ENCODE measurements around the gene TRAPPC3L. TPM values are rescaled to one million over a fixed set of nuclear protein-coding genes. Genes with fewer than 3 reads are reported as not detected.

The TRAPPC3L gene
- total and polyA plus RNA-seq, 2 of the 13 experiments (the other 11 are each of a cell fraction or from before 2014, with no cell fraction given), result not detected

DNA sequence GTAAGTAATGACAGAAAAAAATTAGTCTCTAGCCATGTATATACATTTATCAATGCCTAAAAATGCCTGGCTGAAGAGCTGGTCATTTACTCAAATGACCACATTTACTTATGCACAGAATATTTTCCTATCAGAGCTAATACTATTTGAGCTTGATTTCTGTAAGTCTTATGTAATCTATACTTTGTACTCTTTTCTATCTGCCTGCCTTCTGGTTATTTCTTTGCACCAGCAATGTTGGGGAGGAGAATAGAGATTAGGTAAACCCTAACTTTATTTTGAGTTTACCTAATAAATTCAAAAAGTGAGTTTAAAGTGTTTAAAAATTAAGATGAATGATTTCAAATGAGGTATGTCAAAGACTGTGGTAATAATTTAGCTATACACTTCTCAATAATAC, 30.3 kb downstream of the TRAPPC3L start:
- in situ Hi-C loops (cut with HindIII; ENCODE audit: extremely low pct_ligation_motif_present, low pct_unique_long_range_greater_than_20kb) (no loop called here), intact Hi-C loops (cut with micrococcal nuclease; ENCODE audit: unreplicated experiment) (no loop called here)
- FAIRE-seq (no peak), ATAC-seq (no peak), DNase-seq (ENCODE audit: low spot score) (no peak)
- no peaks in the 10 kb centered on the region for H3K36me3 ChIP-seq (replicated peaks in 1 of 2; ENCODE audit: control insufficient read depth in 1 of 2, insufficient read depth in 2 of 2, low read length in 2 of 2)
- no peak overlapping the region for H3K4me2 ChIP-seq (ENCODE audit: low read depth, low read length)
- TF ChIP-seq TOPORS (CRISPR knock-in tag; IDR thresholded peaks at IDR 0.05), result no peak
- no peak for TF ChIP-seq ZNF484 (CRISPR knock-in tag; IDR thresholded peaks at IDR 0.05; ENCODE audit: borderline replicate concordance, low read depth)
- TF ChIP-seq, protein P1, sequence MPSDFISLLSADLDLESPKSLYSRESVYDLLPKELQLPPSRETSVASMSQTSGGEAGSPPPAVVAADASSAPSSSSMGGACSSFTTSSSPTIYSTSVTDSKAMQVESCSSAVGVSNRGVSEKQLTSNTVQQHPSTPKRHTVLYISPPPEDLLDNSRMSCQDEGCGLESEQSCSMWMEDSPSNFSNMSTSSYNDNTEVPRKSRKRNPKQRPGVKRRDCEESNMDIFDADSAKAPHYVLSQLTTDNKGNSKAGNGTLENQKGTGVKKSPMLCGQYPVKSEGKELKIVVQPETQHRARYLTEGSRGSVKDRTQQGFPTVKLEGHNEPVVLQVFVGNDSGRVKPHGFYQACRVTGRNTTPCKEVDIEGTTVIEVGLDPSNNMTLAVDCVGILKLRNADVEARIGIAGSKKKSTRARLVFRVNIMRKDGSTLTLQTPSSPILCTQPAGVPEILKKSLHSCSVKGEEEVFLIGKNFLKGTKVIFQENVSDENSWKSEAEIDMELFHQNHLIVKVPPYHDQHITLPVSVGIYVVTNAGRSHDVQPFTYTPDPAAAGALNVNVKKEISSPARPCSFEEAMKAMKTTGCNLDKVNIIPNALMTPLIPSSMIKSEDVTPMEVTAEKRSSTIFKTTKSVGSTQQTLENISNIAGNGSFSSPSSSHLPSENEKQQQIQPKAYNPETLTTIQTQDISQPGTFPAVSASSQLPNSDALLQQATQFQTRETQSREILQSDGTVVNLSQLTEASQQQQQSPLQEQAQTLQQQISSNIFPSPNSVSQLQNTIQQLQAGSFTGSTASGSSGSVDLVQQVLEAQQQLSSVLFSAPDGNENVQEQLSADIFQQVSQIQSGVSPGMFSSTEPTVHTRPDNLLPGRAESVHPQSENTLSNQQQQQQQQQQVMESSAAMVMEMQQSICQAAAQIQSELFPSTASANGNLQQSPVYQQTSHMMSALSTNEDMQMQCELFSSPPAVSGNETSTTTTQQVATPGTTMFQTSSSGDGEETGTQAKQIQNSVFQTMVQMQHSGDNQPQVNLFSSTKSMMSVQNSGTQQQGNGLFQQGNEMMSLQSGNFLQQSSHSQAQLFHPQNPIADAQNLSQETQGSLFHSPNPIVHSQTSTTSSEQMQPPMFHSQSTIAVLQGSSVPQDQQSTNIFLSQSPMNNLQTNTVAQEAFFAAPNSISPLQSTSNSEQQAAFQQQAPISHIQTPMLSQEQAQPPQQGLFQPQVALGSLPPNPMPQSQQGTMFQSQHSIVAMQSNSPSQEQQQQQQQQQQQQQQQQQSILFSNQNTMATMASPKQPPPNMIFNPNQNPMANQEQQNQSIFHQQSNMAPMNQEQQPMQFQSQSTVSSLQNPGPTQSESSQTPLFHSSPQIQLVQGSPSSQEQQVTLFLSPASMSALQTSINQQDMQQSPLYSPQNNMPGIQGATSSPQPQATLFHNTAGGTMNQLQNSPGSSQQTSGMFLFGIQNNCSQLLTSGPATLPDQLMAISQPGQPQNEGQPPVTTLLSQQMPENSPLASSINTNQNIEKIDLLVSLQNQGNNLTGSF (CRISPR knock-in tag; IDR thresholded peaks at IDR 0.05), result no peak
- no peak for TF ChIP-seq ZFP36 (IDR thresholded peaks at IDR 0.05; ENCODE audit: borderline replicate concordance, low read depth, low read length, partially characterized antibody)
- no peak for TF ChIP-seq KDM1A (CRISPR knock-in tag; IDR thresholded peaks at IDR 0.05)
- TF ChIP-seq, protein P2, sequence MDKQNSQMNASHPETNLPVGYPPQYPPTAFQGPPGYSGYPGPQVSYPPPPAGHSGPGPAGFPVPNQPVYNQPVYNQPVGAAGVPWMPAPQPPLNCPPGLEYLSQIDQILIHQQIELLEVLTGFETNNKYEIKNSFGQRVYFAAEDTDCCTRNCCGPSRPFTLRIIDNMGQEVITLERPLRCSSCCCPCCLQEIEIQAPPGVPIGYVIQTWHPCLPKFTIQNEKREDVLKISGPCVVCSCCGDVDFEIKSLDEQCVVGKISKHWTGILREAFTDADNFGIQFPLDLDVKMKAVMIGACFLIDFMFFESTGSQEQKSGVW (CRISPR knock-in tag; IDR thresholded peaks at IDR 0.05; ENCODE audit: borderline replicate concordance), result no peak
- no peak for TF ChIP-seq NCOR1 (IDR thresholded peaks at IDR 0.05; ENCODE audit: borderline replicate concordance, low read length)
- TF ChIP-seq, protein P3, sequence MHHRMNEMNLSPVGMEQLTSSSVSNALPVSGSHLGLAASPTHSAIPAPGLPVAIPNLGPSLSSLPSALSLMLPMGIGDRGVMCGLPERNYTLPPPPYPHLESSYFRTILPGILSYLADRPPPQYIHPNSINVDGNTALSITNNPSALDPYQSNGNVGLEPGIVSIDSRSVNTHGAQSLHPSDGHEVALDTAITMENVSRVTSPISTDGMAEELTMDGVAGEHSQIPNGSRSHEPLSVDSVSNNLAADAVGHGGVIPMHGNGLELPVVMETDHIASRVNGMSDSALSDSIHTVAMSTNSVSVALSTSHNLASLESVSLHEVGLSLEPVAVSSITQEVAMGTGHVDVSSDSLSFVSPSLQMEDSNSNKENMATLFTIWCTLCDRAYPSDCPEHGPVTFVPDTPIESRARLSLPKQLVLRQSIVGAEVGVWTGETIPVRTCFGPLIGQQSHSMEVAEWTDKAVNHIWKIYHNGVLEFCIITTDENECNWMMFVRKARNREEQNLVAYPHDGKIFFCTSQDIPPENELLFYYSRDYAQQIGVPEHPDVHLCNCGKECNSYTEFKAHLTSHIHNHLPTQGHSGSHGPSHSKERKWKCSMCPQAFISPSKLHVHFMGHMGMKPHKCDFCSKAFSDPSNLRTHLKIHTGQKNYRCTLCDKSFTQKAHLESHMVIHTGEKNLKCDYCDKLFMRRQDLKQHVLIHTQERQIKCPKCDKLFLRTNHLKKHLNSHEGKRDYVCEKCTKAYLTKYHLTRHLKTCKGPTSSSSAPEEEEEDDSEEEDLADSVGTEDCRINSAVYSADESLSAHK (CRISPR knock-in tag; IDR thresholded peaks at IDR 0.05; ENCODE audit: borderline replicate concordance), result no peak
- TF ChIP-seq, protein P4, sequence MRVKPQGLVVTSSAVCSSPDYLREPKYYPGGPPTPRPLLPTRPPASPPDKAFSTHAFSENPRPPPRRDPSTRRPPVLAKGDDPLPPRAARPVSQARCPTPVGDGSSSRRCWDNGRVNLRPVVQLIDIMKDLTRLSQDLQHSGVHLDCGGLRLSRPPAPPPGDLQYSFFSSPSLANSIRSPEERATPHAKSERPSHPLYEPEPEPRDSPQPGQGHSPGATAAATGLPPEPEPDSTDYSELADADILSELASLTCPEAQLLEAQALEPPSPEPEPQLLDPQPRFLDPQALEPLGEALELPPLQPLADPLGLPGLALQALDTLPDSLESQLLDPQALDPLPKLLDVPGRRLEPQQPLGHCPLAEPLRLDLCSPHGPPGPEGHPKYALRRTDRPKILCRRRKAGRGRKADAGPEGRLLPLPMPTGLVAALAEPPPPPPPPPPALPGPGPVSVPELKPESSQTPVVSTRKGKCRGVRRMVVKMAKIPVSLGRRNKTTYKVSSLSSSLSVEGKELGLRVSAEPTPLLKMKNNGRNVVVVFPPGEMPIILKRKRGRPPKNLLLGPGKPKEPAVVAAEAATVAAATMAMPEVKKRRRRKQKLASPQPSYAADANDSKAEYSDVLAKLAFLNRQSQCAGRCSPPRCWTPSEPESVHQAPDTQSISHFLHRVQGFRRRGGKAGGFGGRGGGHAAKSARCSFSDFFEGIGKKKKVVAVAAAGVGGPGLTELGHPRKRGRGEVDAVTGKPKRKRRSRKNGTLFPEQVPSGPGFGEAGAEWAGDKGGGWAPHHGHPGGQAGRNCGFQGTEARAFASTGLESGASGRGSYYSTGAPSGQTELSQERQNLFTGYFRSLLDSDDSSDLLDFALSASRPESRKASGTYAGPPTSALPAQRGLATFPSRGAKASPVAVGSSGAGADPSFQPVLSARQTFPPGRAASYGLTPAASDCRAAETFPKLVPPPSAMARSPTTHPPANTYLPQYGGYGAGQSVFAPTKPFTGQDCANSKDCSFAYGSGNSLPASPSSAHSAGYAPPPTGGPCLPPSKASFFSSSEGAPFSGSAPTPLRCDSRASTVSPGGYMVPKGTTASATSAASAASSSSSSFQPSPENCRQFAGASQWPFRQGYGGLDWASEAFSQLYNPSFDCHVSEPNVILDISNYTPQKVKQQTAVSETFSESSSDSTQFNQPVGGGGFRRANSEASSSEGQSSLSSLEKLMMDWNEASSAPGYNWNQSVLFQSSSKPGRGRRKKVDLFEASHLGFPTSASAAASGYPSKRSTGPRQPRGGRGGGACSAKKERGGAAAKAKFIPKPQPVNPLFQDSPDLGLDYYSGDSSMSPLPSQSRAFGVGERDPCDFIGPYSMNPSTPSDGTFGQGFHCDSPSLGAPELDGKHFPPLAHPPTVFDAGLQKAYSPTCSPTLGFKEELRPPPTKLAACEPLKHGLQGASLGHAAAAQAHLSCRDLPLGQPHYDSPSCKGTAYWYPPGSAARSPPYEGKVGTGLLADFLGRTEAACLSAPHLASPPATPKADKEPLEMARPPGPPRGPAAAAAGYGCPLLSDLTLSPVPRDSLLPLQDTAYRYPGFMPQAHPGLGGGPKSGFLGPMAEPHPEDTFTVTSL (CRISPR knock-in tag; IDR thresholded peaks at IDR 0.05; ENCODE audit: borderline replicate concordance), result no peak
- no peaks in the 10 kb centered on the region for H4K20me1 ChIP-seq (ENCODE audit: insufficient read depth, low read length)
- H3K4me3 ChIP-seq (replicated peaks in 1 of 3; ENCODE audit: insufficient read depth in 1 of 3, low read depth in 2 of 3, low read length in 3 of 3), result no peak overlapping the region
- H3K27me3 ChIP-seq (ENCODE audit: control insufficient read depth in 1 of 2, insufficient read depth in 2 of 2, low read length in 2 of 2), result no peaks in the 10 kb centered on the region
- ChIA-PET CTCF (ENCODE audit: low intra/inter-chr PET ratio, low total read pairs) (no interaction called here), POLR2A (no interaction called here)
- H3K27ac ChIP-seq (ENCODE audit: extremely low read length, insufficient read depth, low read length), result no peak overlapping the region
- BruUV-seq (replicated peaks), result no TSS peak
- no peaks in the 10 kb centered on the region for H3K4me1 ChIP-seq (ENCODE audit: insufficient read depth, low read length)
- H3K9ac ChIP-seq (ENCODE audit: insufficient read depth, low read depth, low read length), result no peak overlapping the region
- no peaks in the 10 kb centered on the region for H3K9me3 ChIP-seq (ENCODE audit: low read length)
- H2AFZ ChIP-seq (ENCODE audit: low read length), result no peak overlapping the region
- H3K79me2 ChIP-seq (ENCODE audit: insufficient read depth, low read length), result no peaks in the 10 kb centered on the region

Data from HepG2 (cell line).